Body of pancreas (tissue), 4 donors: Measurements from ENCODE around the gene RFX4.

Source experiments
- POLR2A ChIP-seq, 3 donors: fragments of 450-650 bp; IDR thresholded peaks; one replicate each; pipeline ENCODE4 v1.6.1; 2016; ENCODE audit warnings: antibody characterized with exemption in 3 of 3, mild to moderate bottlenecking in 2 of 3
- TF ChIP-seq, protein P1 (sequence below), 7 experiments: fragments of 450-650 bp in 4 of 7; fragments of 200-600 bp in 3 of 7; sonication (generic) in 3 of 7; IDR thresholded peaks; one replicate each; pipeline ENCODE4 v1.5.1; 2016 to 2019; ENCODE audit warnings: antibody characterized with exemption in 7 of 7

DNA sequence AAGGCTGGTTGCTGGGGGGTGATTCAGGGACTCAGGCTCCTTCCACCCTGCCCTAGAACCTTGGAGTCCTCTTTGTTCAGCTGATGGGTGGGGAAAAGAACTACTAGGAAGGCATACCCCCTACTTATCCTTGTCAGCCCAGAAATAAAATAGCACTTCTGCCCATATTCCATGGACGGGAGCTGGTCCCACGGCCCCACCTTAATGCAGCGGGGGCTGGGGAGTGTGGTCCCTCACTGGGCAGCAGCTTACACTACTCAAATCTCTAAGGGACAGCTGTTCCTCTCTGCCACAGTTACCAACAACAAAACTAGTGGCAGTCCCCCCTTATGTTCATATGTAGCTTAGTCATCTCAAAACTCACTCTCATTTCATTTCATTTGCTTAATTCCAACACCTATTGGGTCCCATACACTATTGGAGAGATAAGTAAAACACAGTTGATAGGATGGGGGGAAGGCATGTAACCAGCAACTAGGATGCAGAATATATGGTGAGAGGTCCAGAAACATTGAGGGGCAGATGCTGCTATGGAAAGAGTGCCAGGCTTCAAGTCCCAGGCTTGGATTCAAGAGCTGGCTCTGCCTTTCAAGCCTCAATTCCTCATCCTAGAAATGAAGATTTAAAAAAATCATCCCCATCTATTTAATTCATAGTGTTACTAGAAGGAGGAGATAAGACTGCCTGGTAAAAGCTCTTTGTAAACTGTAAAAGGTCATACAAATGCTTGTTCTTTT lies 107.9 kb downstream of the RFX4 start:
- TF ChIP-seq, protein P1, sequence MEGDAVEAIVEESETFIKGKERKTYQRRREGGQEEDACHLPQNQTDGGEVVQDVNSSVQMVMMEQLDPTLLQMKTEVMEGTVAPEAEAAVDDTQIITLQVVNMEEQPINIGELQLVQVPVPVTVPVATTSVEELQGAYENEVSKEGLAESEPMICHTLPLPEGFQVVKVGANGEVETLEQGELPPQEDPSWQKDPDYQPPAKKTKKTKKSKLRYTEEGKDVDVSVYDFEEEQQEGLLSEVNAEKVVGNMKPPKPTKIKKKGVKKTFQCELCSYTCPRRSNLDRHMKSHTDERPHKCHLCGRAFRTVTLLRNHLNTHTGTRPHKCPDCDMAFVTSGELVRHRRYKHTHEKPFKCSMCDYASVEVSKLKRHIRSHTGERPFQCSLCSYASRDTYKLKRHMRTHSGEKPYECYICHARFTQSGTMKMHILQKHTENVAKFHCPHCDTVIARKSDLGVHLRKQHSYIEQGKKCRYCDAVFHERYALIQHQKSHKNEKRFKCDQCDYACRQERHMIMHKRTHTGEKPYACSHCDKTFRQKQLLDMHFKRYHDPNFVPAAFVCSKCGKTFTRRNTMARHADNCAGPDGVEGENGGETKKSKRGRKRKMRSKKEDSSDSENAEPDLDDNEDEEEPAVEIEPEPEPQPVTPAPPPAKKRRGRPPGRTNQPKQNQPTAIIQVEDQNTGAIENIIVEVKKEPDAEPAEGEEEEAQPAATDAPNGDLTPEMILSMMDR (IDR thresholded peaks at IDR 0.05) = no peak
- TF ChIP-seq POLR2A (IDR thresholded peaks at IDR 0.05) = no peak
